SU-DHL-6 (cell line): Measurements from ENCODE around the gene IFI27.

Source experiments
- EZH2phosphoT487 ChIP-seq: fragments of 200-600 bp; sonication (generic), shearing (Covaris generic); conservative IDR thresholded peaks from 2 replicates; pipeline ENCODE4 v1.6.1; 2018; ENCODE audit warnings: mild to moderate bottlenecking, antibody characterized with exemption, low read length, moderate library complexity, mixed read lengths
- TF ChIP-seq, protein P1 (sequence below): fragments of 200-600 bp; sonication (generic); IDR thresholded peaks from one replicate; pipeline ENCODE4 v1.5.1; 2017; ENCODE audit warnings: antibody characterized with exemption, mild to moderate bottlenecking, low read length, moderate library complexity; ENCODE audit not compliant: insufficient read depth, poor library complexity, severe bottlenecking

DNA sequence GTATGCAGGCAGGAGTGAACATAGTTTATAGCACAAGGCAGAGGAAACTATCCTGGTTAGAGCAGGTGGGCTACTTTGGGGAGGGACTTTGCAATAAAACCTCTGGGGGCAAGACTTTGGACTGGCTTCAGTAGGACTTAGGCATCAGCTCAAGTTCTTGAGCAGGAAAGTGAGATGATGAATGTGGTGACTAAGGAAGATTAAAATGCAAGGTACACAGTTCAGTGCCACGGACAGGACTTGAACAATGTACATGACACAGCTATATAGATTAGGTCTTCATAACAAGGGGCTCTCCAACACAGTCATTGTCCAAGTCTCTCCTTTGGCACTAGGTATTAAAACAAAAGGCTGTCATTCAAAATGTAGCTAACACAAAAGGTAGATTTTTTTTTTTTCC, 42.1 kb downstream of the IFI27 start:
- TF ChIP-seq, protein P1, sequence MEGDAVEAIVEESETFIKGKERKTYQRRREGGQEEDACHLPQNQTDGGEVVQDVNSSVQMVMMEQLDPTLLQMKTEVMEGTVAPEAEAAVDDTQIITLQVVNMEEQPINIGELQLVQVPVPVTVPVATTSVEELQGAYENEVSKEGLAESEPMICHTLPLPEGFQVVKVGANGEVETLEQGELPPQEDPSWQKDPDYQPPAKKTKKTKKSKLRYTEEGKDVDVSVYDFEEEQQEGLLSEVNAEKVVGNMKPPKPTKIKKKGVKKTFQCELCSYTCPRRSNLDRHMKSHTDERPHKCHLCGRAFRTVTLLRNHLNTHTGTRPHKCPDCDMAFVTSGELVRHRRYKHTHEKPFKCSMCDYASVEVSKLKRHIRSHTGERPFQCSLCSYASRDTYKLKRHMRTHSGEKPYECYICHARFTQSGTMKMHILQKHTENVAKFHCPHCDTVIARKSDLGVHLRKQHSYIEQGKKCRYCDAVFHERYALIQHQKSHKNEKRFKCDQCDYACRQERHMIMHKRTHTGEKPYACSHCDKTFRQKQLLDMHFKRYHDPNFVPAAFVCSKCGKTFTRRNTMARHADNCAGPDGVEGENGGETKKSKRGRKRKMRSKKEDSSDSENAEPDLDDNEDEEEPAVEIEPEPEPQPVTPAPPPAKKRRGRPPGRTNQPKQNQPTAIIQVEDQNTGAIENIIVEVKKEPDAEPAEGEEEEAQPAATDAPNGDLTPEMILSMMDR = no peak
- no peak for TF ChIP-seq EZH2phosphoT487
